Activated naive CD8-positive, alpha-beta T cell treated with anti-CD3 and anti-CD28 coated beads, Interleukin-2, amount 10 ng/mL, durations not matched to agents 7 days and 5 days (primary cell): ENCODE data around the gene CTSW. TPM values are rescaled to one million over a fixed set of nuclear protein-coding genes. Genes with fewer than 3 reads are reported as not detected.
"Not testable (repeated sequence)": the region's sequence is repeated elsewhere in the genome, so short reads cannot be mapped to it uniquely, and the experiment has no call there.

ENCODE experiments used
- ATAC-seq: fragments of 150-1000 bp; cut with Tn5 transposase; one replicate; pipeline ENCODE4 v1.10.0; 2021; ENCODE audit warnings: low read depth, moderate library complexity
- POLR2A ChIA-PET: fragments of 350-600 bp; sonication (Branson Sonifier 250); formaldehyde crosslinking; loops from one replicate; lab custom pipeline; 2021; ENCODE audit warnings: antibody characterized with exemption; lab: Charles Lee
- DNase-seq: peaks from one replicate; pipeline ENCODE4 v3.0.0; 2021
- H3K27ac Mint-ChIP-seq: one replicate; pipeline ENCODE4 v1.8.0; 2022; ENCODE audit warnings: mild to moderate bottlenecking, mixed read lengths
- H3K27me3 Mint-ChIP-seq: one replicate; pipeline ENCODE4 v1.8.0; 2022; ENCODE audit warnings: mild to moderate bottlenecking, moderate library complexity, mixed read lengths
- H3K36me3 Mint-ChIP-seq: one replicate; pipeline ENCODE4 v1.8.0; 2021; ENCODE audit warnings: mild to moderate bottlenecking, mixed read lengths
- H3K4me1 Mint-ChIP-seq: one replicate; pipeline ENCODE4 v1.8.0; 2021; ENCODE audit warnings: mixed read lengths
- H3K4me3 Mint-ChIP-seq: one replicate; pipeline ENCODE4 v1.8.0; 2022; ENCODE audit warnings: mild to moderate bottlenecking, moderate library complexity, mixed read lengths
- H3K9me3 Mint-ChIP-seq: one replicate; pipeline ENCODE4 v1.8.0; 2021; ENCODE audit warnings: mixed read lengths
- total RNA-seq, 2 experiments: library from RNA; stranded (reverse); gene quantifications; one replicate each; pipeline ENCODE4 v1.2.3, GENCODE V29; 2021

CTSW gene, protein sequence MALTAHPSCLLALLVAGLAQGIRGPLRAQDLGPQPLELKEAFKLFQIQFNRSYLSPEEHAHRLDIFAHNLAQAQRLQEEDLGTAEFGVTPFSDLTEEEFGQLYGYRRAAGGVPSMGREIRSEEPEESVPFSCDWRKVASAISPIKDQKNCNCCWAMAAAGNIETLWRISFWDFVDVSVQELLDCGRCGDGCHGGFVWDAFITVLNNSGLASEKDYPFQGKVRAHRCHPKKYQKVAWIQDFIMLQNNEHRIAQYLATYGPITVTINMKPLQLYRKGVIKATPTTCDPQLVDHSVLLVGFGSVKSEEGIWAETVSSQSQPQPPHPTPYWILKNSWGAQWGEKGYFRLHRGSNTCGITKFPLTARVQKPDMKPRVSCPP
- total RNA-seq, result 100 to 1,000 TPM; 161 to 175 TPM

DNA sequence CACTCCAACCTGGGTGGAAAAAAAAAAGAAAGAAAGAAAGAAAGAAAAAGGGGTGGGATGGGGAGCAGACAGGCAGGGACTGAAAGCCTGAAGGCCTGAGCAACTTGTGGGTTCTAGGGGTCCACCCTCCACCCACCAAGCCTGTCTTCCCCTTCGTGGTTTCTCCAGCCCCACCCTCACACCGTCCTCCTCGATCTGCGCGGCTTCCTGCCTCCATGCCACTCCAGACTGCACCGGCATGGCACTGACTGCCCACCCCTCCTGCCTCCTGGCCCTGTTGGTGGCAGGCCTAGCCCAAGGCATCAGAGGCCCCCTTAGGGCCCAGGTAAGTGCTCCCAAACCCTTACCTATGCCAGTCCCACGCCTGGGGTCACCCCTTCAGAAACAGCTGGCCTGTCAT is at the start of gene CTSW:
TSS of gene CTSW (plus strand) at position 221 of the 400 bp plus-strand sequence. CDS start at position 239, 18 bp downstream.
- Mint-ChIP-seq H3K9me3 (no peaks in the 10 kb centered on the region), H3K27ac (peak within 1 kb of the TSS; percentile 92), H3K36me3 (peaks cover 6% of the 10 kb centered on the region), H3K4me3 (peak within 1 kb of the TSS; percentile 87), H3K27me3 (no peaks in the 10 kb centered on the region), H3K4me1 (peaks cover 54% of the 10 kb centered on the region)
- POLR2A ChIA-PET, result interaction anchor here (0.9 to 5.9 kb wide), 8 partner anchors 8 to 53 kb away, joined by 3 to 70 read pairs (median 7); partner anchors contain the start of genes CCDC85B, CFL1, FIBP and MUS81
- ATAC-seq (peak; percentile 60), DNase-seq (peak; percentile 66)

DNA sequence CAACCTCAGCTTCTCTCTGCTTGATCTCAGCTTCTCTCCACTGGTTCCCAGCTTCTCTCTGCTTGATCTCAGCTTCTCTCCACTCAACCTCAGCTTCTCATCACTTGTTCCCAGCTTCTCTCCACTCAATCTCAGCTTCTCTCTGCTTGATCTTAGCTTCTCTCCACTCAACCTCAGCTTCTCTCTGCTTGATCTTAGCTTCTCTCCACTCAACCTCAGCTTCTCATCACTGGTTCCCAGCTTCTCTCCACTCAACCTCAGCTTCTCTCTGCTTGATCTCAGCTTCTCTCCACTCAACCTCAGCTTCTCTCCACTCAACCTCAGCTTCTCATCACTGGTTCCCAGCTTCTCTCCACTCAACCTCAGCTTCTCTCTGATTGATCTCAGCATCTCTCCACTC is 47.4 kb upstream of the CTSW start:
- H3K27me3 Mint-ChIP-seq, result peaks cover 20% of the 10 kb centered on the region
- H3K27ac Mint-ChIP-seq, H3K4me3 Mint-ChIP-seq, ATAC-seq, H3K9me3 Mint-ChIP-seq, DNase-seq, H3K36me3 Mint-ChIP-seq: not testable (repeated sequence)
- peaks cover 11% of the 10 kb centered on the region for H3K4me1 Mint-ChIP-seq
- POLR2A ChIA-PET, result interaction anchor here (0.9 to 2.1 kb wide), 6 partner anchors 16 to 105 kb away, joined by 3 to 16 read pairs (median 5); partner anchors contain the start of genes CCDC85B, CFL1 and MUS81

DNA sequence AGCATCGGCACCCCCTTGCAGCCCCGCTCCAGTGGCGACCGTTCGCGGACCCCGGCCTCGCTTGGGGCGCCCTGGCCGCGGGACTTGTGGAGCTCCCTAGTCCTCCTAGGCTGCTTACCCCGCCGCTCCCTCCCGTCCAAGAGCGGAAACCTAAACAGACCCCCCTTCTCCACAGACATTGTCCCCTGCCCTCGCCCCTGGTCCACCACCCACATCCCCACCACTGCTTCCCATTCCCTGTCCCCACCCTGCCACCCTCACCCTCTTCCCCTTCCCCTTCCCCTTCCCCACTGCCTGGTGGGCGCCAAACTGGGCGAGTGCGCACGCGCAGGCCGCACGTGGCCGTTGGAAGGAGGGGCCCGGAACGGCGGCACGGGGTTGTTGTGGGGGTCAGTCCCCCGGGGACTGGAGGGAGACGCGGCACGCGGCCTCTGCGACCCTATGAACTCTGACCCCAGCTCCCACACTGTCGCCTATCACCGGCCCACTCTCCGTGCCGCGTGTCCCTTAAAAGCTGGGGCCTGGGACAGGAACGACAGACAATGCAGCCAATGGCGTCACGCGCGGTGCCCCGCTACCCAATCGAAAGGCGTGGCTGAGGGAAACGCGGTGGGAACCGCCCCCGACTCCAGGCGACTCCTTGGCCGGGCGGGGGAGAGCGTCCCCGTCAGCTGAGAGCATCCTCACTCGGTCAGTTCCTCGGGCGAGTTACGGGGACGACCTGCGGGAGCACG is 46.2 kb upstream of the CTSW start, which contains the start of gene SNX32:
TSS of gene SNX32 (plus strand) at position 667 of the 734 bp plus-strand sequence. CDS start 103 bp downstream, outside the sequence.
- DNase-seq (peak; percentile 96), ATAC-seq (peak; percentile 99)
- no peak within 1 kb of the TSS for H3K27ac Mint-ChIP-seq
- H3K4me3 Mint-ChIP-seq, result no peak within 1 kb of the TSS
- H3K9me3 Mint-ChIP-seq, result no peaks in the 10 kb centered on the region
- H3K27me3 Mint-ChIP-seq, result peaks cover 22% of the 10 kb centered on the region
- H3K4me1 Mint-ChIP-seq, result peaks cover 9% of the 10 kb centered on the region
- POLR2A ChIA-PET, result interaction anchor here (0.7 to 2.1 kb wide), 16 partner anchors 10 to 219 kb away, joined by 3 to 16 read pairs (median 3); partner anchors contain the start of genes BANF1, CCDC85B, CFL1 and FIBP
- H3K36me3 Mint-ChIP-seq, result no peaks in the 10 kb centered on the region

DNA sequence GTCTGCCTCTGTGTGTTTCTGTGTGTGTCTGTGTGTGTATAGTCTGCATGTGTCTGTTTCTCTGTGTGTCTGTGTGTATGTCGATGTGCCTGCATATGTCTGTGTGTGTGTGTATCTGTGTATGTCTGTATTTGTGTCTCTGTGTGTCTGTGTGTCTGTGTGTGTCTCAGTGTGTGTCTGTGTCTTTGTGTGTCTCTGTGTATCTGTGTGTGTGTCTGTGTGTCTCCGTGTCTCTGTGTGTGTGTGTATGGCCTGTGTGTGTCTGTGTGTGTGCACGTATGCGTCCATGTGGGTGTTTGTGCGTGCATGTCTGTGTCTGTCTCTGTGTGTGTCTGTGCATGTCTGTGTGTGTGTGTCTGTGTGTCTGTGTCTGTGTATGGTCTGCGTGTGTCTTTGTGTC is 45.4 kb upstream of the CTSW start:
- H3K27ac Mint-ChIP-seq, result no peak overlapping the region
- no peak for DNase-seq
- no peak overlapping the region for H3K4me3 Mint-ChIP-seq
- H3K27me3 Mint-ChIP-seq, result peaks cover 22% of the 10 kb centered on the region
- no peaks in the 10 kb centered on the region for H3K36me3 Mint-ChIP-seq
- ATAC-seq, result no peak
- peaks cover 9% of the 10 kb centered on the region for H3K4me1 Mint-ChIP-seq
- no peaks in the 10 kb centered on the region for H3K9me3 Mint-ChIP-seq
- POLR2A ChIA-PET, result interaction anchor here (0.8 to 2.1 kb wide), 9 partner anchors 13 to 168 kb away, joined by 3 to 16 read pairs (median 4); partner anchors contain the start of genes BANF1, CCDC85B, CFL1 and FIBP

DNA sequence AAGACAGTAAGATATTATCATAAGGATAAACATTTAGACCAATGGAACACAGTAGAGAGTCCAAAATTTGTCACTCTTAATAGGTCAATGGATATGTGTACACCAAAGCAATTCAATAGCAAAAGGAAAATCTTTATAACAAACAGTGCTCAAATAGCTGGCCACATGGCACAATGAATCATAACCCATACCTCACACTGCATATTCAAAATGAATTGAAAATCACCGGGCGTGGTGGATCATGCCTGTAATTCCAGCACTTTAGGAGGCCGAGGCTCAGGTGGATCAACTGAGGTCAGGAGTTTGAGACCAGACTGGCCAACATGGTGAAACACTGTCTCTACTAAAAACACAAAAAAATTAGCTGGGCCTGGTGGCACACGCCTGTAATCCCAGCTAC is 37.5 kb upstream of the CTSW start:
- Mint-ChIP-seq H3K36me3 (no peaks in the 10 kb centered on the region), H3K4me3 (no peak overlapping the region), H3K27ac (no peak overlapping the region), H3K9me3 (no peaks in the 10 kb centered on the region), H3K4me1 (no peaks in the 10 kb centered on the region), H3K27me3 (peaks cover 2% of the 10 kb centered on the region)
- POLR2A ChIA-PET, result no interaction called here
- DNase-seq (no peak), ATAC-seq (no peak)

DNA sequence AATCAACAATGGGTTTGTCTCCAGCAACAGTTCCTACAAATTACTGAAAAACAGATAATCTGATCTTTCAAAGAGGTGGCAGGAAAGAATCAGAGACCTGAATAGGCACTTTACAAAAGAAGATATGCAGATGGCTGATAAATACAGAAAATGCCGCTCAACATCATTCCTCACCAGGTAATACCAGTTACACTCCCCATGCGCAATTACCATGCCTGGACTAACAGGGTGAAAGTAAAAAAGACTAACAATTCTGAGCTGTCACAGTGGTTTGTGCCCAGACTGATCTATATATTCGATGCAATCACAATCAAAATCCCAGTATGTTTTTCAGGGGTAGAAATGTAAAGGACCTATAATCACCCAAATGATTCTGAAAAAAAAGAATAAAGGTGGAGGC is 35.8 kb upstream of the CTSW start:
- no peaks in the 10 kb centered on the region for H3K9me3 Mint-ChIP-seq
- POLR2A ChIA-PET, result interaction anchor here (0.7 to 1.4 kb wide), 3 partner anchors 10 to 46 kb away, joined by 3 read pairs; partner anchors contain the start of genes CCDC85B and SNX32
- peaks cover 3% of the 10 kb centered on the region for H3K27me3 Mint-ChIP-seq
- ATAC-seq (no peak), DNase-seq (no peak)
- no peak overlapping the region for H3K27ac Mint-ChIP-seq
- H3K36me3 Mint-ChIP-seq, result no peaks in the 10 kb centered on the region
- no peaks in the 10 kb centered on the region for H3K4me1 Mint-ChIP-seq
- H3K4me3 Mint-ChIP-seq, result no peak overlapping the region

DNA sequence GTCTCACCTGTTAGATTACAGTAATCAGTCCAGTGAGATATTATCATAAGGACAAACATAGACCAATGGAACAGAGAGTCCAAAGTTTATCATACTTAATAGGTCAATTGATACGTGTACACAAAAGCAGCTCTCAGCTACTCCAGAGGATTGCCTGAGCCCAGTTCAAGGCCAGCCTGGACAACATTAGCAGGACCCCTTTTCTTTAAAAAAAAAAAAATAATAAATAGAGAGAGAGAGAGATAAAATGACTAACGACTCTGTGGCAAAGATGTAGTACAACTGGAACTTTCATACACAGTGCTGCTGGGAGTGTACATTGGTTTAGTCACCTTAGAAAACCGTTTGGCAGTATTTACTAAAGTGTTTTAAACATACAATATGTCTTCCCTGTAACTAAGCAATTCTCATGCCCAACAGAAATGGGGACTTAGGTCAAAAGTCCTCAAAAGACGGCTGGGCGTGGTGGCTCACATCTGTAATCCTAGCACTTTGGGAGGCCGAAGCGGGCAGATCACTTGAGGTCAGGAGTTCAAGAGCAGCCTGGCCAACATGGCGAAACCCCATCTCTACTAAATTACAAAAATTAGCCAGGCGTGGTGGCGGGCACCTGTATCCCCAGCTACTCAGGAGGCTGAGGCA is 35.3 kb upstream of the CTSW start:
- H3K27ac Mint-ChIP-seq, result no peak overlapping the region
- H3K27me3 Mint-ChIP-seq, result peaks cover 3% of the 10 kb centered on the region
- POLR2A ChIA-PET, result interaction anchor here (1.0 to 1.4 kb wide), 2 partner anchors 11 to 46 kb away, joined by 3 read pairs; partner anchors contain the start of genes CCDC85B and SNX32
- H3K4me1 Mint-ChIP-seq, result no peaks in the 10 kb centered on the region
- no peak overlapping the region for H3K4me3 Mint-ChIP-seq
- DNase-seq, result no peak
- no peaks in the 10 kb centered on the region for H3K9me3 Mint-ChIP-seq
- H3K36me3 Mint-ChIP-seq, result no peaks in the 10 kb centered on the region
- ATAC-seq, result no peak

DNA sequence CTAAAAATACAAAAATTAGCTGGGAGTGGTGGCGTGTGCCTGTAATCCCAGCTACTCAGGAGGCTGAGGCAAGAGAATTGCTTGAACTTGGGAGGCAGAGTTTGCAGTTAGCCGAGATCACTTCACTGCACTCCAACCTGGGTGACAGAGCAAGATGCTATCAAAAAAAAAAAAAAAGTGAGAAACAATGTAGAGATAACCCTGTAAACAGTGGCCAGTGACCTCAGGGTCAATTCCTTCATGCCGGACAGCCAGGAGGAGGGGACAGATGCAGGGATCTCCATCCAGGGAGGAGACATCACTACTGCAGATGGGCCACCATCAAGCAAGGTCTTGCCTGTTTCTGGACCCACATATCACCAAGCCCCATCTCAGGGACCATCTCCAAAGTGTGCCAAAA is 31.9 kb upstream of the CTSW start:
- peaks cover 2% of the 10 kb centered on the region for H3K9me3 Mint-ChIP-seq

DNA sequence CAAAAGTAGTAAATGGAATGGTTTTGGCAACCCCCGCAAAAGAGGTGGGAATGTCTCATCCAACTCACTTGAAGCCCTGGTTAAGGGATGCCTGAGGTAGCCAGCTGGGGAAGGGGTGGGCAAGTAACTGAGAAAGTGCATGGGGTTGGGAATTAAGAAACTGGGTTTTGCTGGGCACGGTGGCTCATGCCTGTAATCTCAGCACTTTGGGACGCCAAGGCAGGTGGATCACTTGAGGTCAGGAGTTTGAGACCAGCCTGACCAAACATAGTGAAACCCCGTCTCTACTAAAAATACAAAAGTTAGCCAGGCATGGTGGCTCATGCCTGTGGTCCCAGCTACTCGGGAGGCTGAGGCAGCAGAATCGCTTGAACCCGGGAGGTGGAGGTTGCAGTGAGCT is 30.9 kb upstream of the CTSW start:
- not testable (repeated sequence) for H3K27ac Mint-ChIP-seq, DNase-seq, H3K4me1 Mint-ChIP-seq, ATAC-seq, H3K9me3 Mint-ChIP-seq, H3K4me3 Mint-ChIP-seq, H3K27me3 Mint-ChIP-seq
- H3K36me3 Mint-ChIP-seq, result peaks cover 21% of the 10 kb centered on the region
- POLR2A ChIA-PET, result interaction anchor here (0.9 to 5.6 kb wide), 5 partner anchors 11 to 135 kb away, joined by 3 to 25 read pairs (median 3); partner anchors contain the start of genes CCDC85B and MUS81

More for the DNA sequence above, 31.9 kb upstream of the CTSW start:
- POLR2A ChIA-PET, result interaction anchor here (1.4 to 2.8 kb wide), 3 partner anchors 12 to 15 kb away, joined by 3 to 22 read pairs (median 6); partner anchors contain the start of genes MUS81 and SNX32
- Mint-ChIP-seq H3K36me3 (peaks cover 15% of the 10 kb centered on the region), H3K4me1 (peaks cover 4% of the 10 kb centered on the region), H3K27me3 (peaks cover 3% of the 10 kb centered on the region), H3K4me3 (no peak overlapping the region), H3K27ac (no peak overlapping the region)
- DNase-seq (no peak), ATAC-seq (no peak)

DNA sequence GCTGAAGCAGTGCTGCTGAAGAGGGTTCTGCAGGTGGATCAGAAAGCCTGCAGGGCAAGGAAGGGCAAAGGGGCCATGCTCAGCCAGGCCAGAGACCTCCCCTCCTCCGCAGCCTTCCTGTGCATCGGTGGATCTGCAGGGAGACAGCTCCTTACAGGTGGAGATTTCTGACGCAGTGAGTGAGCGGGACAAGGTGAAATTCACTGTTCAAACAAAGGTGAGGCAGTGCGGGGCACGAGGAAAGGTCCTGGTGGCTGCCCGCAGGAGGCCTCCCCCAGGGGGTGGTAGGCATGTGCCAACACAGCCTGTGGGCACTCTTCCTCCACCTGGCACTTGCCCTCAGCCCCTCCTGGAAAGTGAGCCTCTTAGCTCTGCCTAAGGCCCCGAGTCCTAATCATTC is 30.3 kb upstream of the CTSW start:
- peaks cover 3% of the 10 kb centered on the region for H3K27me3 Mint-ChIP-seq
- DNase-seq (no peak), ATAC-seq (no peak)
- no peak overlapping the region for H3K27ac Mint-ChIP-seq
- POLR2A ChIA-PET, result interaction anchor here (0.7 to 5.6 kb wide), 6 partner anchors 10 to 41 kb away, joined by 3 to 25 read pairs (median 4); partner anchors contain the start of genes CCDC85B and MUS81
- peaks cover 14% of the 10 kb centered on the region for H3K4me1 Mint-ChIP-seq
- peaks cover 28% of the 10 kb centered on the region for H3K36me3 Mint-ChIP-seq
- H3K9me3 Mint-ChIP-seq, result peaks cover 2% of the 10 kb centered on the region
- no peak overlapping the region for H3K4me3 Mint-ChIP-seq

DNA sequence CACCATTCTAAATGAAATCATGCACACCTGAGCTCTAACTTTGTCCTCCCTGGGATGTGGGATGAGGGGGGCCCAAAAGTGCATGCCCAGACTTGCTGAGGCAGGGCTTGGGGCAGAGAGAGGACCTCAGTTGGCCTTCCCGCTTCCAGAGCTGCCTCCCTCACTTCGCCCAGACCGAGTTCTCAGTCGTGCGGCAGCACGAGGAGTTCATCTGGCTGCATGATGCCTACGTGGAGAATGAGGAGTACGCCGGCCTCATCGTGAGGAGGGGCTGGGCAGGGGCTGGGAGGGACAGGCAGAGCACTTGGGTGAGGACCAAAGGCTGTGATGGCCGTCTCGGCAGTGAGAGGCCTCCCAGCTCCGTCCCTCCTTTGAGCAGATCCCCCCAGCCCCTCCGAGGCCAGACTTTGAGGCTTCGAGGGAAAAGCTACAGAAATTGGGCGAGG is 29.8 kb upstream of the CTSW start:
- POLR2A ChIA-PET, result interaction anchor here (0.7 to 5.6 kb wide), 5 partner anchors 10 to 36 kb away, joined by 3 to 25 read pairs (median 5); partner anchors contain the start of gene MUS81
- H3K27ac Mint-ChIP-seq, result no peak overlapping the region
- DNase-seq (no peak), ATAC-seq (no peak)
- peaks cover 32% of the 10 kb centered on the region for H3K36me3 Mint-ChIP-seq
- H3K27me3 Mint-ChIP-seq, result peaks cover 3% of the 10 kb centered on the region
- peaks cover 17% of the 10 kb centered on the region for H3K4me1 Mint-ChIP-seq
- no peak overlapping the region for H3K4me3 Mint-ChIP-seq
- H3K9me3 Mint-ChIP-seq, result peaks cover 2% of the 10 kb centered on the region
